Testis (tissue), 3 donors: Measurements from ENCODE around the gene NFATC2. TPM values are rescaled to one million over a fixed set of nuclear protein-coding genes. Genes with fewer than 3 reads are reported as not detected.

Experiments
- DNase-seq: peaks from one replicate; pipeline ENCODE4 v3.0.0-alpha.2; 2019
- H3K27ac ChIP-seq, 2 donors: fragments of 200-600 bp; sonication (generic); one replicate each; pipeline ENCODE4 v1.5.1; 2019
- H3K27me3 ChIP-seq: fragments of 200-600 bp; sonication (generic); one replicate; pipeline ENCODE4 v1.5.1; 2019
- H3K36me3 ChIP-seq: fragments of 200-600 bp; sonication (generic); one replicate; pipeline ENCODE4 v1.5.1; 2017; ENCODE audit warnings: low read depth; ENCODE audit errors: missing control alignments
- H3K4me1 ChIP-seq: fragments of 200-600 bp; sonication (generic); one replicate; pipeline ENCODE4 v1.5.1; 2019
- H3K4me3 ChIP-seq, 2 donors: fragments of 200-600 bp; sonication (generic); one replicate each; pipeline ENCODE4 v1.5.1; 2017 to 2019
- H3K9me3 ChIP-seq: fragments of 200-600 bp; sonication (generic); one replicate; pipeline ENCODE4 v1.5.1; 2017
- POLR2A ChIP-seq: fragments of 450-650 bp; IDR thresholded peaks from one replicate; pipeline ENCODE4 v1.6.1; 2017; ENCODE audit warnings: antibody characterized with exemption, mild to moderate bottlenecking, moderate library complexity
- WGBS, 2 donors: methylation state at CpG; one replicate each; pipeline ENCODE4 v1.1.5; 2018; 5-methylcytosine and 5-hydroxymethylcytosine counted together
- intact Hi-C: fragments of 100-400 bp; cut with DNase I; formaldehyde crosslinking; loops from one replicate; pipeline ENCODE4 v1.15.1; 2023; ENCODE audit warnings: low total_unique reads
- polyA plus RNA-seq: library from polyadenylated mRNA; stranded (reverse); fragments of 350-450 nt; fragmentation: Illumina TruSeq; extraction: RNeasy Lipid Tissue Mini Kit (QIAGEN cat#74804); gene quantifications from one replicate; pipeline ENCODE4 v1.2.3, GENCODE V29; 2014; ENCODE audit warnings: low read depth, low replicate concordance; ENCODE audit not compliant: insufficient read depth
- total RNA-seq, 2 donors: library from RNA; depleted of rRNA; stranded (reverse); fragments of >200 nt; gene quantifications; one replicate each; pipeline ENCODE4 v1.2.3, GENCODE V29; 2016
- TF ChIP-seq, protein P1 (sequence below), 3 experiments: fragments of 450-650 bp in 2 of 3; fragments of 200-600 bp in 1 of 3; sonication (generic) in 1 of 3; IDR thresholded peaks; one replicate each; pipeline ENCODE4 v1.5.1; 2016 to 2019; ENCODE audit warnings: antibody characterized with exemption in 3 of 3, mild to moderate bottlenecking in 2 of 3, moderate library complexity in 1 of 3

NFATC2 gene
- total and polyA plus RNA-seq, 3 donors from 2014 or later, result 5.4 to 7.5 (median 6.5) TPM

DNA sequence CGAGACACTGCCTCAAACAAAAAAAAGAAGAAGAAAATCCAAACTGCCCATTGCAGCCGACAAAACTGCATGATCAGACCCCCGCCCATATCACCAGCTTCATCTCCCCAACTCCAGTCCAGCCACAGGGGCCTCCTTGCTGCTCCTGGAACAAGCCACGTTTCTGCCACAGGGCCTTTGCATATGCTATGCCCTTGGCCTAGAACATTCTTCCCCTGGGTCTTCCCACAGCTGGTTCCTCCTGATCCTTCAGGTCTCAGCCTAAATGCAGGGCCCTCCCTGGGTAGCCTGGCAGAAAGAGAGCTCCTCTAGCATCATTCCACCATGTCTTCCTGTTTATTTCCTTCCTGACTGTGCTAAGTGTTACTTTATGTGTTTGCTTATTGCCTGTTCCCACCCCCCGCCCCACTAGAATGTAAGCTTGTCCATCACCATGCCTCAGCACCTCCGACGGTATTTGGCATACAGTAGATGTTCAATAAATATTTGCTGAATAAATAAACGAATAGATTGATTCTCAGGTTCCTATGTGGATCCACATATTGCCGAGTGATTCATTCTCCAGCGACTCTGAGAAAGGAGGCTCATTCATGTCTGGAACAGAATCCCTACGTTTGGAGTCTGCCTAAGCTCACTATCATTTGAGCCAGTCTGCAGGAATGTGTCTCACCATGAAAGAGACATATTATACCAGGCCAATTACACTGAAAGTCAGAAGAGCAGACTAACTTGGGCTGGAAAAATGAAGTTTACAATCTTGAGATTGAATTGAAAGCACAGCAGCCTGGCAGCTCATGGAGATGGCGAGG lies 56.1 kb downstream of the NFATC2 start:
- no peak overlapping the region for H3K4me3 ChIP-seq
- intact Hi-C loops, result no loop called here
- no peaks in the 10 kb centered on the region for H3K36me3 ChIP-seq
- 84 to 91% methylated on average over 12 of the region's 12 CpGs for WGBS, 2 donors
- H3K27me3 ChIP-seq, result no peaks in the 10 kb centered on the region
- H3K9me3 ChIP-seq, result no peaks in the 10 kb centered on the region
- TF ChIP-seq POLR2A, result no peak
- TF ChIP-seq, protein P1, sequence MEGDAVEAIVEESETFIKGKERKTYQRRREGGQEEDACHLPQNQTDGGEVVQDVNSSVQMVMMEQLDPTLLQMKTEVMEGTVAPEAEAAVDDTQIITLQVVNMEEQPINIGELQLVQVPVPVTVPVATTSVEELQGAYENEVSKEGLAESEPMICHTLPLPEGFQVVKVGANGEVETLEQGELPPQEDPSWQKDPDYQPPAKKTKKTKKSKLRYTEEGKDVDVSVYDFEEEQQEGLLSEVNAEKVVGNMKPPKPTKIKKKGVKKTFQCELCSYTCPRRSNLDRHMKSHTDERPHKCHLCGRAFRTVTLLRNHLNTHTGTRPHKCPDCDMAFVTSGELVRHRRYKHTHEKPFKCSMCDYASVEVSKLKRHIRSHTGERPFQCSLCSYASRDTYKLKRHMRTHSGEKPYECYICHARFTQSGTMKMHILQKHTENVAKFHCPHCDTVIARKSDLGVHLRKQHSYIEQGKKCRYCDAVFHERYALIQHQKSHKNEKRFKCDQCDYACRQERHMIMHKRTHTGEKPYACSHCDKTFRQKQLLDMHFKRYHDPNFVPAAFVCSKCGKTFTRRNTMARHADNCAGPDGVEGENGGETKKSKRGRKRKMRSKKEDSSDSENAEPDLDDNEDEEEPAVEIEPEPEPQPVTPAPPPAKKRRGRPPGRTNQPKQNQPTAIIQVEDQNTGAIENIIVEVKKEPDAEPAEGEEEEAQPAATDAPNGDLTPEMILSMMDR (IDR thresholded peaks at IDR 0.05), result no peak
- H3K4me1 ChIP-seq, result no peaks in the 10 kb centered on the region
- no peak overlapping the region for H3K27ac ChIP-seq
- no peak for DNase-seq

DNA sequence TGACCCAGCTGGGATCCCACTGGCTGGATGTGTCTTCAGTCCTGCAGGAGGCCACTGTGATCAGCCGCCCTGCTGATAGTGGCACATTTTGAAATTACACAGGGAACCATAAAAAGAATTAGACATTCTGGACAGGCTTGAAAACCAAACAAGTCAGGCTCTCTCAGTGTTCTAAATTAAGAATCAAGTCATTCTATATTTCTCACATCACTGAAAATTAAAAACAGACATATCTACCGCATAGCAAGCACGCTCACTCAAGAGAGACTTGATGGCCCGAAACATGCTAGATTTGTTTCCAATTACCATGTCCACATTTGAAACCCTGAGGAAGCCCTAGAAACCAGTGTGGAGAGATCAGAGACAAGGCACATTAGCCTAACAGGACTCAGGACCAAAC lies 57.7 kb downstream of the NFATC2 start:
- Histone ChIP-seq H3K27me3 (no peaks in the 10 kb centered on the region), H3K36me3 (no peaks in the 10 kb centered on the region), H3K4me3 (no peak overlapping the region), H3K4me1 (no peaks in the 10 kb centered on the region), H3K9me3 (no peaks in the 10 kb centered on the region), H3K27ac (no peak overlapping the region)
- no peak for DNase-seq
- WGBS, 2 donors, result 94 to 98% methylated on average over 4 of the region's 4 CpGs
- TF ChIP-seq POLR2A, result no peak
- TF ChIP-seq, protein P1 (IDR thresholded peaks at IDR 0.05), result no peak
- intact Hi-C loops, result no loop called here

DNA sequence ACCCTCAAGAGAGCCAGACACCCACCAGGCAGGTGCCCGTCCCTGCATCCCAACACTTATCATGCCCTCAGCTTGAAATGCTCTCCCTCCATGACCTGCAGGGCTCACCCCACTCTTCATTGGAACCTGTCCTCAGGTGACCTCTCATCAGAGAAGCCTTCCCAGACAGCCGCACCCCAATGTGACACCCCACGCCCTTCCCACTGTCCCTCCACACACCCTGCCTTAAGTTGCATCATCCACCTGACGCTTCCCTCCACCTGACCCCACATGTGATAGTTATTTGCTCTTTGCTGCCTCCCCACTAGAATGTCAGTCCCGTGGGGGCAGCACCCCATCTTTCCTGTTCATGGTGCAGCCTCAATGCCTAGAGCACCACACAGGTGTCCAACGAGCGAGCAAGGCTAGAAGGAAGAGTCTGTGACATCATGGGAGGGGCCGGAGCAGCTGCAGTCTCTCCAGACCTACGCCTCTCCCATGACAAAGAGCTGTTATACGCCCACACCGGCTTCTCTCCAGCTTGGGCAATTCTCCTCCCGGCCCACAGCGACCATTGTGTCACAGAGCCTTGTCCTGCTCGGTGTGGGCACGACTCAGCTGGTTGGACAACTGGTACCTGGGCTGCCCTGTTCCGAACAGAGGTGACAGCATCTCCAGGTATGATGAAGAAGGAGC lies 58.2 kb downstream of the NFATC2 start:
- H3K27me3 ChIP-seq, result no peaks in the 10 kb centered on the region
- no peak for TF ChIP-seq POLR2A
- TF ChIP-seq, protein P1 (IDR thresholded peaks at IDR 0.05), result no peak
- WGBS, 2 donors, result 87 to 88% methylated on average over 12 to 16 of the region's 16 CpGs
- H3K4me3 ChIP-seq, result no peak overlapping the region
- no peak for DNase-seq
- no peaks in the 10 kb centered on the region for H3K4me1 ChIP-seq
- no peak overlapping the region for H3K27ac ChIP-seq
- no peaks in the 10 kb centered on the region for H3K36me3 ChIP-seq
- H3K9me3 ChIP-seq, result no peaks in the 10 kb centered on the region
- intact Hi-C loops, result no loop called here

DNA sequence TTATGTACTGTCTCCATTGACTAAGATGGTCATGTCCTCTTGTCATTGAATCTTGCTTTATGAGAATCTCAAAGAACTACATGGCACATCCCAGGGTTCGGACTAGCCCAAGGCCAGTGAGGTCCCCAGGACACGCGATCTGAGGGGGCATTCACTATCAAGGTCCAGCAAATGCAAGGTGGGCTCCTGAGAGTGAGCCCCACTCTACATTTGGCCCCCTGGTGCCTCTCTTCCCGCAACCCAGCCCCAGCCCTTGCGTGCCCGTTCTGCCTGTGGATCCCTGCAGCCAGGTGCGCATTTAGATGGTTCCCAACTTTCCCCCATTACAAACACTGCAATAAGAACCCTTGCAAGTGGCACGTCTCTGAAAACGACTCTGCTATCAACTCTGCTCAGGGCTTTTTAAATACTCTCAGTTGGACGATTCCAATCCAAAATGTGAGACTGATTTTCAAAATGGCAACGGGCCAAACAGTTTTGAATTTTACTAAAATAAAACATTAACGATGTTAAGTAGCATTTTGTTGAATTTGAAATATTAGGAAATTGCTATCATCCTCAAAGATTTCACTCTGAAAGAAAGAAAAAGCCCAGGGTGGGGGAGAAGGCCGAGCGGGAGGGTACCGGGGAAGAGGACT lies 59.6 kb downstream of the NFATC2 start:
- TF ChIP-seq POLR2A, result no peak
- TF ChIP-seq, protein P1 (IDR thresholded peaks at IDR 0.05), result no peak
- WGBS, 2 donors, result 84 to 92% methylated on average over 15 of the region's 15 CpGs

More for the DNA sequence above, 59.6 kb downstream of the NFATC2 start:
- intact Hi-C loops, result no loop called here
- Histone ChIP-seq H3K4me1 (no peaks in the 10 kb centered on the region), H3K27ac (no peak overlapping the region), H3K4me3 (no peak overlapping the region), H3K36me3 (no peaks in the 10 kb centered on the region), H3K27me3 (no peaks in the 10 kb centered on the region), H3K9me3 (no peaks in the 10 kb centered on the region)
- DNase-seq, result no peak
